Measurements from ENCODE around the gene CHRNA7.
"Not testable (repeated sequence)": the region's sequence is repeated elsewhere in the genome, so short reads cannot be mapped to it uniquely, and the experiment has no call there.

Gene CHRNA7

DNA sequence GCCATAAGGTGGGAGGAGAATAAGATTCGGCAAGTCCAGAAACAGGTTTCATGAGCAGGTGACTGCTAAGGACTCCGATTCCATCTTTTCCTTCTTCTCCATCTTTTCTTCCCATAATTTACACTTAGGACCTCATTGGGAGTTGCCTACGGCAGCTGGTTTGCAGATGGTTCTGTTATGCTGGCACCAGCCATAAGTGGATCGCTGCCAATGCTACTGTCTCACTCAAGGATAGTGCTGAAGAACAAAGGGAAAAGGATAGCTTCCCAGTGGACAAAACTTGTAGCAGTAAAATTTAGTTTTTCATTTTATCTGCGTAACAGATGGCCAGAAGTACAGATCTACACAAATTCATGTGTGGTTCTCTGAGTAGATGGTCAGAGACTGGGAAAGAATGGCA lies 178.8 kb downstream of the CHRNA7 start:
- not testable (repeated sequence) for DNase-seq

DNA sequence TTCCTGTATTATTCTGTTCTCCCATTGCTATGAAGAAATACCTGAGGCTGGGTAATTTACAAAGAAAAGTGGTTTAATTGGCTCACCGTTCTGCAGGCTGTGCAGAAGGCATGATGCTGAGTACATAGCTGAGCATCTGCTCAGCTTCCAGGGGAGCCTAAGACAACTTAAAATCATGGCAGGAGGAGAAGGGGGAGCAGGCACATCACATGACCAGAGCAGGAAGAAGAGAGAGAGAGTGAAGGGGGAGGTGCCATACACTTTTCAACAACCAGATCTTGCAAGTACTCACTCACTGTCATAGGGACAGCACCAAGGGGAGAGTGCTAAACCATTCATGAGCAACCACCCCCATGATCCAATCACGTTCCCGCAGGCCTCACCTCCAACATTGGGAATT lies 188.4 kb downstream of the CHRNA7 start:
- DNase-seq, result no peak
